Right atrium auricular region (tissue), 2 donors: ENCODE results near the gene LRBA. TPM values are rescaled to one million over a fixed set of nuclear protein-coding genes. Genes with fewer than 3 reads are reported as not detected.

Experiments used
- DNase-seq: peaks from one replicate; pipeline ENCODE4 v3.0.0-alpha.2; 2019; ENCODE audit warnings: low spot score
- H3K27ac ChIP-seq, 2 donors: fragments of 200-600 bp; sonication (generic); 1 replicate in 1 of 2; 2 replicates in 1 of 2; pipeline ENCODE4 v1.5.1; 2016 to 2019
- H3K27me3 ChIP-seq, 2 donors: fragments of 200-600 bp; sonication (generic); one replicate each; pipeline versions ENCODE4 v1.5.1 to v1.6.0; 2017 to 2019
- H3K36me3 ChIP-seq: fragments of 200-600 bp; sonication (generic); one replicate; pipeline ENCODE4 v1.5.1; 2016
- H3K4me1 ChIP-seq, 2 donors: fragments of 200-600 bp; sonication (generic); one replicate each; pipeline versions ENCODE4 v1.5.1 to v1.6.0; 2017 to 2019
- H3K4me3 ChIP-seq, 2 donors: fragments of 200-600 bp; sonication (generic); 1 replicate in 1 of 2; 2 replicates in 1 of 2; pipeline ENCODE4 v1.5.1; 2017 to 2019; ENCODE audit warnings: mild to moderate bottlenecking in 1 of 2, moderate library complexity in 1 of 2
- H3K9me3 ChIP-seq, 2 donors: fragments of 200-600 bp; sonication (generic); one replicate each; pipeline ENCODE4 v1.5.1; 2019
- CTCF ChIP-seq, 2 donors: fragments of 200-600 bp; sonication (generic); IDR thresholded peaks; one replicate each; pipeline ENCODE4 v1.5.1; 2019; ENCODE audit warnings: antibody characterized with exemption in 2 of 2
- total RNA-seq, 2 donors: library from RNA; depleted of rRNA; stranded (reverse); fragments of >200 nt; gene quantifications; one replicate each; pipeline ENCODE4 v1.1.0, GENCODE V29; 2016

Gene LRBA
- total RNA-seq, 2 donors from 2014 or later, result 20.8 to 37.7 TPM

- no peaks in the 10 kb centered on the region for H3K9me3 ChIP-seq
- no peaks in the 10 kb centered on the region for H3K27me3 ChIP-seq
- no peak overlapping the region for H3K4me3 ChIP-seq
- H3K36me3 ChIP-seq, result no peaks in the 10 kb centered on the region
- no peak for DNase-seq
- H3K27ac ChIP-seq, result no peak overlapping the region
- no peak for TF ChIP-seq CTCF (IDR thresholded peaks at IDR 0.05)
- H3K4me1 ChIP-seq, result no peaks in the 10 kb centered on the region
Measured at GRCh38 chr4:150591406-150591805, 423.7 kb downstream of the LRBA start.

- Histone ChIP-seq H3K9me3 (no peaks in the 10 kb centered on the region), H3K4me1 (no peaks in the 10 kb centered on the region), H3K27ac (no peak overlapping the region), H3K36me3 (no peaks in the 10 kb centered on the region), H3K4me3 (no peak overlapping the region), H3K27me3 (no peaks in the 10 kb centered on the region)
- no peak for TF ChIP-seq CTCF (IDR thresholded peaks at IDR 0.05)
- DNase-seq, result no peak
Measured at GRCh38 chr4:150590631-150591030, 424.5 kb downstream of the LRBA start.

GRCh38 chr4:150589157-150589556 lies 425.9 kb downstream of the LRBA start:
- Histone ChIP-seq H3K36me3 (no peaks in the 10 kb centered on the region), H3K4me3 (no peak overlapping the region), H3K27ac (no peak overlapping the region), H3K4me1 (no peaks in the 10 kb centered on the region), H3K27me3 (no peaks in the 10 kb centered on the region), H3K9me3 (no peaks in the 10 kb centered on the region)
- DNase-seq, result no peak
- TF ChIP-seq CTCF (IDR thresholded peaks at IDR 0.05), result no peak

GRCh38 chr4:150588316-150588715 lies 426.8 kb downstream of the LRBA start:
- Histone ChIP-seq H3K27ac (no peak overlapping the region), H3K9me3 (no peaks in the 10 kb centered on the region), H3K4me1 (peaks cover 0 to 8% of the 10 kb centered on the region in 2 donors), H3K36me3 (no peaks in the 10 kb centered on the region), H3K27me3 (no peaks in the 10 kb centered on the region), H3K4me3 (no peak overlapping the region)
- DNase-seq, result no peak
- TF ChIP-seq CTCF (IDR thresholded peaks at IDR 0.05), result no peak

- DNase-seq, result no peak
- no peaks in the 10 kb centered on the region for H3K36me3 ChIP-seq
- no peaks in the 10 kb centered on the region for H3K27me3 ChIP-seq
- H3K4me1 ChIP-seq, result peaks cover 0 to 9% of the 10 kb centered on the region in 2 donors
- TF ChIP-seq CTCF (IDR thresholded peaks at IDR 0.05), result no peak
- no peak overlapping the region for H3K27ac ChIP-seq
- H3K9me3 ChIP-seq, result no peaks in the 10 kb centered on the region
- no peak overlapping the region for H3K4me3 ChIP-seq
Measured at GRCh38 chr4:150586162-150586810, 428.8 kb downstream of the LRBA start.

- H3K27me3 ChIP-seq, result no peaks in the 10 kb centered on the region
- H3K4me1 ChIP-seq, result peaks cover 0 to 9% of the 10 kb centered on the region in 2 donors
- no peak overlapping the region for H3K4me3 ChIP-seq
- TF ChIP-seq CTCF (IDR thresholded peaks at IDR 0.05), result no peak
- no peaks in the 10 kb centered on the region for H3K9me3 ChIP-seq
- DNase-seq, result no peak
- H3K27ac ChIP-seq, result no peak overlapping the region
- no peaks in the 10 kb centered on the region for H3K36me3 ChIP-seq
Measured at GRCh38 chr4:150585611-150586010, 429.5 kb downstream of the LRBA start.
